Measurements from ENCODE around the gene PRKAG3.

DNA sequence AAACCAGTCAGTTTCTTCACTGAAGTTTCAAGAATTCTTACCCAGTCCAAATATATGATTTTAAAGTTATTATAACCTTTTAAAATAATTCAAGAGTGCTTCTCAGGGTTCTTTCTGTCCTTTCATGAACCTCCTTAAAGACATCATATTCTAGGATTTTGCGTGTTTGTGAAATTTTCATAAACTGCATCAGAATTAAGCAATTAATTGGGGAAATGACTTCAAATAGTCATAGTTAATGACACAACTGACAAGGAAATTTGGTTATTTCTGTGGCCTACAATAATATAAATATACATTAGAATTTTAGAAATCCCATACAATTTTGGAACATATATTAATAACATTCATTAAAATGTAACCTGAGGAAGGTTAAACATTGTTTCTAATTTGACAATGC lies 39.2 kb downstream of the PRKAG3 start:
- no peak for TF ChIP-seq CTCF (conservative IDR thresholded peaks at IDR 0.05 in 1 of 2, IDR thresholded peaks at IDR 0.05 in 1 of 2; ENCODE audit: extremely low read depth in 1 of 2, insufficient read depth in 1 of 2, low read depth in 1 of 2, low read length in 2 of 2)
- TF ChIP-seq EZH2 (IDR thresholded peaks at IDR 0.05; ENCODE audit: borderline replicate concordance, low read length), result no peak
